Liver (tissue), 9 donors: ENCODE data around the gene DRG1. TPM values are rescaled to one million over a fixed set of nuclear protein-coding genes. Genes with fewer than 3 reads are reported as not detected.

ENCODE experiments used
- DNase-seq: peaks from one replicate; pipeline ENCODE4 v3.0.0-alpha.2; 2017; ENCODE audit warnings: low spot score
- H3K27ac ChIP-seq, 2 donors: one replicate each; pipeline ENCODE4 v1.7.0; 2013; ENCODE audit warnings: inconsistent platforms in 2 of 2, low read length in 2 of 2, control low read depth in 1 of 2, low read depth in 1 of 2, mild to moderate bottlenecking in 1 of 2
- H3K27me3 ChIP-seq, 4 donors: one replicate each; pipeline versions ENCODE4 v1.6.1 to v1.7.0; 2013; ENCODE audit warnings: low read length in 3 of 4, inconsistent platforms in 1 of 4, mild to moderate bottlenecking in 1 of 4, moderate library complexity in 1 of 4; ENCODE audit not compliant: control insufficient read depth in 4 of 4, insufficient read depth in 4 of 4
- H3K36me3 ChIP-seq, 4 donors: one replicate each; pipeline versions ENCODE4 v1.6.1 to v1.7.0; 2013; ENCODE audit warnings: low read length in 3 of 4, mild to moderate bottlenecking in 3 of 4, low read depth in 1 of 4, moderate library complexity in 1 of 4; ENCODE audit not compliant: control insufficient read depth in 4 of 4, insufficient read depth in 3 of 4
- H3K4me1 ChIP-seq, 4 donors: one replicate each; pipeline versions ENCODE4 v1.6.1 to v1.7.0; 2013; ENCODE audit warnings: low read length in 3 of 4, mild to moderate bottlenecking in 3 of 4, moderate library complexity in 1 of 4; ENCODE audit not compliant: control insufficient read depth in 4 of 4, insufficient read depth in 4 of 4
- H3K4me3 ChIP-seq, 3 donors: one replicate each; pipeline versions ENCODE4 v1.6.1 to v1.7.0; 2013; ENCODE audit warnings: low read length in 3 of 3, control low read depth in 1 of 3, low read depth in 1 of 3, mild to moderate bottlenecking in 1 of 3
- H3K9ac ChIP-seq, 2 donors: one replicate each; pipeline ENCODE4 v1.7.0; 2013; ENCODE audit warnings: low read length in 2 of 2, mild to moderate bottlenecking in 2 of 2, moderate library complexity in 2 of 2, control low read depth in 1 of 2, low read depth in 1 of 2
- H3K9me3 ChIP-seq, 4 donors: one replicate each; pipeline versions ENCODE4 v1.6.1 to v1.7.0; 2013; ENCODE audit warnings: low read length in 3 of 4; ENCODE audit not compliant: control insufficient read depth in 4 of 4
- ATF3 ChIP-seq: IDR thresholded peaks from 2 replicates; pipeline ENCODE4 v1.6.1; 2016; ENCODE audit warnings: antibody characterized with exemption
- CTCF ChIP-seq: fragments of 150-350 bp; IDR thresholded peaks from 2 replicates; pipeline ENCODE4 v1.5.1; 2017; ENCODE audit warnings: improper control_type of control experiment, low read depth, low read length; ENCODE audit not compliant: missing input control
- EGR1 ChIP-seq, 2 donors: IDR thresholded peaks; 2 replicates each; pipeline ENCODE4 v1.6.1; 2016 to 2018; ENCODE audit warnings: antibody characterized with exemption in 2 of 2, low read depth in 2 of 2
- FOXA1 ChIP-seq: IDR thresholded peaks from 2 replicates; pipeline ENCODE4 v1.6.1; 2016; ENCODE audit warnings: antibody characterized with exemption
- FOXA2 ChIP-seq: IDR thresholded peaks from 2 replicates; pipeline ENCODE4 v1.6.1; 2016; ENCODE audit warnings: antibody characterized with exemption
- GABPA ChIP-seq, 2 donors: IDR thresholded peaks in 1 of 2; conservative IDR thresholded peaks in 1 of 2; 2 replicates each; pipeline ENCODE4 v1.6.1; 2016; ENCODE audit warnings: antibody characterized with exemption in 2 of 2, mild to moderate bottlenecking in 1 of 2, moderate library complexity in 1 of 2
- HNF4A ChIP-seq, 2 donors: conservative IDR thresholded peaks; 2 replicates each; pipeline ENCODE4 v1.6.1; 2016; ENCODE audit warnings: antibody characterized with exemption in 2 of 2, mild to moderate bottlenecking in 2 of 2
- HNF4G ChIP-seq: IDR thresholded peaks from 2 replicates; pipeline ENCODE4 v1.6.1; 2016; ENCODE audit warnings: antibody characterized with exemption
- JUND ChIP-seq, 2 donors: IDR thresholded peaks; 2 replicates each; pipeline ENCODE4 v1.6.1; 2016; ENCODE audit warnings: antibody characterized with exemption in 2 of 2
- NR2F2 ChIP-seq: IDR thresholded peaks from 2 replicates; pipeline ENCODE4 v1.6.1; 2016; ENCODE audit warnings: antibody characterized with exemption
- RAD21 ChIP-seq, 2 donors: IDR thresholded peaks; 2 replicates each; pipeline ENCODE4 v1.6.1; 2016; ENCODE audit warnings: antibody characterized with exemption in 2 of 2, mild to moderate bottlenecking in 2 of 2
- RXRA ChIP-seq, 2 donors: IDR thresholded peaks; 2 replicates each; pipeline ENCODE4 v1.6.1; 2017 to 2018; ENCODE audit warnings: antibody characterized with exemption in 2 of 2, mild to moderate bottlenecking in 1 of 2
- SP1 ChIP-seq: IDR thresholded peaks from 2 replicates; pipeline ENCODE4 v1.6.1; 2018; ENCODE audit warnings: antibody characterized with exemption, mild to moderate bottlenecking
- TAF1 ChIP-seq: conservative IDR thresholded peaks from 2 replicates; pipeline ENCODE4 v1.6.1; 2016; ENCODE audit warnings: antibody characterized with exemption, mild to moderate bottlenecking
- YY1 ChIP-seq: IDR thresholded peaks from 2 replicates; pipeline ENCODE4 v1.6.1; 2016; ENCODE audit warnings: antibody characterized with exemption, mild to moderate bottlenecking
- ZBTB33 ChIP-seq: IDR thresholded peaks from 2 replicates; pipeline ENCODE4 v1.6.1; 2016; ENCODE audit warnings: antibody characterized with exemption
- WGBS: extraction: QIAGEN DNeasy Blood & Tissue Kit; methylation state at CpG from one replicate; pipeline ENCODE4 v1.1.7; 2013; 5-methylcytosine and 5-hydroxymethylcytosine counted together
- polyA plus RNA-seq, 2 donors: library from polyadenylated mRNA; stranded (reverse) in 1 of 2; unstranded in 1 of 2; fragments of 200-250 nt in 1 of 2; fragments of >200 nt in 1 of 2; fragmentation: Nextera tagmentation in 1 of 2; extraction: Ambion mirVana in 1 of 2; gene quantifications; one replicate each; pipeline versions ENCODE4 v1.2.1 to v1.2.3, GENCODE V29; 2013 to 2015
- total RNA-seq, 2 donors: library from RNA; depleted of rRNA; stranded (reverse); fragments of >200 nt; gene quantifications; one replicate each; pipeline ENCODE4 v1.2.3, GENCODE V29; 2014
- donor health status: healthy.
- donor health status: healthy.
- donor health status: healthy.
- donor health status: healthy.
- donor health status: healthy.

DRG1 gene
- total and polyA plus RNA-seq, 4 donors, result 23.1 to 39.7 (median 32.5) TPM

DNA sequence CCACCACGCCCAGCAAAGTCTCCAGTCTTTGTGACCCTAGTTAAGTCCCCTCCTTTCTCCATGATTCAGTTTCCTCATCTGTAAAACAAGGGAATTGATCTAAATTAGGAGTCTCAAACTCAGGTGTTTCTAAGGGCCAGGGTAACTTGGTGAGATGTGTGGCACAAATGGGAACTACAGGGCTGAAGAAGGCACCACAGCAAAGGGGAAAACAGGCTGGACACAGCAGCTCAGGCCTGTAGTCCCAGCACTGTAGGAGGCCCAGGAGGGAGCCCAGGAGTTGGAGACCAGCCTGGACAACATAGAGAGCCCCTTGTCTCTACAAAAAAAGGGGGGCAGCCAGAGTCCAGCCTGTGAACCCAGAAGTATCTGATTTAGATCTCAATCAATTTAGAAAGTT, 37.7 kb upstream of the DRG1 start:
- no peaks in the 10 kb centered on the region for H3K36me3 ChIP-seq
- no peak overlapping the region for H3K27ac ChIP-seq
- no peak for TF ChIP-seq SP1
- TF ChIP-seq YY1, result no peak
- TF ChIP-seq ZBTB33, result no peak
- no peak for TF ChIP-seq HNF4A (conservative IDR thresholded peaks at IDR 0.05)
- no peak for TF ChIP-seq RXRA (IDR thresholded peaks at IDR 0.05)
- no peak for TF ChIP-seq NR2F2
- no peak for TF ChIP-seq CTCF
- no peak for TF ChIP-seq JUND (IDR thresholded peaks at IDR 0.05)
- TF ChIP-seq FOXA1, result no peak
- no peak for TF ChIP-seq GABPA (IDR thresholded peaks at IDR 0.05 in 1 of 2, conservative IDR thresholded peaks at IDR 0.05 in 1 of 2)
- TF ChIP-seq EGR1 (IDR thresholded peaks at IDR 0.05; ENCODE audit: low read depth in 2 of 2), result no peak
- TF ChIP-seq HNF4G, result no peak
- TF ChIP-seq ATF3, result no peak
- TF ChIP-seq FOXA2, result no peak
- TF ChIP-seq TAF1, result no peak
- H3K4me1 ChIP-seq, result no peaks in the 10 kb centered on the region
- 51% methylated on average over 1 of the region's 1 CpG for WGBS
- H3K27me3 ChIP-seq, result no peaks in the 10 kb centered on the region
- no peaks in the 10 kb centered on the region for H3K9me3 ChIP-seq
- H3K4me3 ChIP-seq, result no peak overlapping the region
- DNase-seq, result no peak
- H3K9ac ChIP-seq, result no peak overlapping the region

DNA sequence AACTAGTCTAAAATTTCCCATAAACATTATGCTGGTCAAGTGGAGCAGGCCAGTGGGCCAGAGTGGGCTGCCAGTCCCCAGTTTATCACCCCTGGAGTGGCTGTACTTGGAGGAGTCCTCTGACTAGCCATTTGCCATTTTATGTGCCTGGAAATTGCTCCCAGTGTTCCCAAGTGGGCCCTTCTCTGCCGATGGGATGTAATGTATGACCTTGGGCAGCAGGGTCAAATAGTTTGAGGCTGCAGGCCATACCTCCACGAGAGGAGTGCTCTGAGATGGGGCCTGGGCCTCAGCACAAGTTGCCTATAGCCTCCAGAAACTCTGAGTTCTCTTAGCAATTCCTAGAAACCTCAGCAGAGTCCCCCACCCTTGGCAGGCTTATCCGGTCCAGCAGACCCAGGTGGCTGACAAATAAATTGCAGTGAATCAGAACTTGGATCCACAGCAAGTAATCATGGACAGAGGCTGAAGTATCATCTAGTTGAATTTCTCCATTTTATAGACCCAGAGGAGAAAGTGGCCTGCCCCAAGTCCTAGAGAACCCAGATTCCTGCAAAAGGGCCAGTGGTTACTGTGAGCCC, 35.4 kb upstream of the DRG1 start:
- no peak for DNase-seq
- TF ChIP-seq YY1, result no peak
- TF ChIP-seq ZBTB33, result no peak
- no peak for TF ChIP-seq RAD21 (IDR thresholded peaks at IDR 0.05)
- TF ChIP-seq HNF4G, result no peak
- no peak for TF ChIP-seq SP1
- TF ChIP-seq HNF4A (conservative IDR thresholded peaks at IDR 0.05), result no peak
- TF ChIP-seq NR2F2, result no peak
- Histone ChIP-seq H3K9me3 (no peaks in the 10 kb centered on the region), H3K36me3 (no peaks in the 10 kb centered on the region), H3K27ac (no peak overlapping the region), H3K4me1 (no peaks in the 10 kb centered on the region), H3K27me3 (no peaks in the 10 kb centered on the region), H3K9ac (no peak overlapping the region), H3K4me3 (no peak overlapping the region)
- WGBS, result 79% methylated on average over 3 of the region's 3 CpGs
